Activated T-cell treated with anti-CD3 and anti-CD28 coated beads, Interleukin-2, amount 50 U/mL, for 1 hour (primary cell): Measurements from ENCODE around the gene PARP12.

Experiments
- DNase-seq: peaks from one replicate; pipeline ENCODE4 v3.0.0-alpha.2; 2020

PARP12 gene

DNA sequence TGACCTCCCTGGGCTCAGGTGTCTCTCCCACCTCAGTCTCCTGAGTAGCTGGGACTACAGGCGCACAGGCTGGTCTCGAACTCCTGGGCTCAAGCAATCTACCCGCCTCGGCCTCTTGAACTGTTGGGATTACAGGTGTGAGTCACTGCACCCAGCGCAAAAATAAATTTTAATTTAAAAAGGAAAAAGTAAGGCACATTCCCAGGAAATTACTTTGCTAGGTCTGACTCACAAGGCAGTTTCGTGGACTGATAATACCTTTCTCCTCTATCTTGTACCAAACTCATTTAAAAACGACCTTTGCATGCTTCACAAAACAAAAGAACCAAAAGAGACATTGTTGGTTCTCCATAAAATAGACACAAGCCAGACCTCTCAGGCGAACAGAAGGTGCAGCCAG is 29.7 kb downstream of the PARP12 start:
- DNase-seq = no peak

DNA sequence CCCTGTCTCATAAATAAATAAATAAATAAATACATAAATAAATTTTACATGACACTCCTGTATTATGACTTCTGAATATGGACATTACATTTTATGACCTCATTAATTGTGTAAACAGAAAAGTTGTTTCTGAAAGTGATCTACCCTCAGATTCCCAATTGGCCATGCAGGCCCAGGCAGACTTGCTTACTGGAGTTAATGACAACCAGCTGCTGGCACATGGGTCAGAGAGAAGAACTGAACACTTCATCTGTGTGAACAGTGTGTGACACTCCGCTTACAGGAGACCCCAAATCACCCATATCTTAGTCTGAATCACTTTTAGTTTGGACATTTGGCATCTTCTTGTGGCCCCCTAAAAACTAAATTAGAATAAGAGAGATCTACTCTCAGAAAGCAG is 31.4 kb downstream of the PARP12 start:
- no peak for DNase-seq

DNA sequence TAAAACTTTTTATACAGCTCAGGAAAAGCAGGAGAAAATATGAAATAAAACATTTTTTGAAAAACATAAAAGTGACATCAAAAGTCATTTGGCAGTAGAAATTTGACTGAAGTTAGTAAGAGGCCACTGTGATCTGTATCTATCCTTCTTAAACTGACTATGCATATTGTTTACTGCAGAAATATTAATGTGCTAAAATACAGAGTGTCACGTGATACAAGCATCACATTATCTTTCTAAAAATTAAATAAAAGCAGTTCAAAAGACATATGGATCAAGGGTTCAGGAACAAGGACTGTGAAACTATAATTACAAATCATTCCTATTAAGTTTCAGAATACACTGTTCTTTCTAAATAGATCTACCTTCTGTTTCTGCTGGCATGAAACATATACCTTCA is 33.7 kb downstream of the PARP12 start:
- DNase-seq = no peak

DNA sequence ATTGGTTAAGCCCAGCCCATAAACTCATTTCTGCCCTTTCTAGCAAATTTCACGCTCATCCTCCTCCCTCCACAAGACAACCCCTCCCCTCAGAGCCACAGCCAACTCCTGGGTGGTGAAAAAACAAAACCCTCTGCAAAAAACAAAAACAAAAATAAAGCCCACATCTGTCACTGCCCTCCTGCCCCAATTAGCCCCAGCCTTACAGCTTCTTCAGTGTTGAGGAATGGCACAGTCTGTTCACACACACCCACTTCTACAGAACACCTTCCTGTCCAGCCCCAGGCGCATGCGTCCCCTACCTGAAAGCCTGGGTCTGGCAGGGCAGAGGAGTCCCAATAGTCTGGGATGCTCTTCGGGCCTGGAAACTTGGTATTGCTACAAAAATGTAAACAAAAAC is 34.4 kb downstream of the PARP12 start:
- DNase-seq = no peak

GRCh38 chr7:140027858-140028257 is 34.9 kb downstream of the PARP12 start:
- no peak for DNase-seq

DNA sequence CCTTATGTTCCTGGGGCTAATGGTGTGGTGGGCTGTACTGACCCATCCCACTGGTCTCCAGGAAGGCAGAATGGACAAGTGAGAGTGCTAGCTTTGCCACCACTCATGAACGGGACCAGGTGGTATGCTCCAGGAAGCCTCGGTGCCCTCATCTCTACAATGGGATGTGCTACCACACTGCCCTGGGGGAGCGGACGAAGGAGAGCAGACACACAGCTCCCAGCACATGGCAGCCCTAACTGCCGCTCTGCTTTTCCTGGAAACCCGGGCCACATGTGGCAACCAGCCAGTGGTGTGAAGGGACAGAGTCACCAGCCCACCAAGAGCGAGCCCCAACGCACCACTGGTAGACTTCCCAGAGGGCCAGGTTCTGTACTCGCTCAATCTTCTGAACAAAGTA is 35.8 kb downstream of the PARP12 start:
- no peak for DNase-seq

DNA sequence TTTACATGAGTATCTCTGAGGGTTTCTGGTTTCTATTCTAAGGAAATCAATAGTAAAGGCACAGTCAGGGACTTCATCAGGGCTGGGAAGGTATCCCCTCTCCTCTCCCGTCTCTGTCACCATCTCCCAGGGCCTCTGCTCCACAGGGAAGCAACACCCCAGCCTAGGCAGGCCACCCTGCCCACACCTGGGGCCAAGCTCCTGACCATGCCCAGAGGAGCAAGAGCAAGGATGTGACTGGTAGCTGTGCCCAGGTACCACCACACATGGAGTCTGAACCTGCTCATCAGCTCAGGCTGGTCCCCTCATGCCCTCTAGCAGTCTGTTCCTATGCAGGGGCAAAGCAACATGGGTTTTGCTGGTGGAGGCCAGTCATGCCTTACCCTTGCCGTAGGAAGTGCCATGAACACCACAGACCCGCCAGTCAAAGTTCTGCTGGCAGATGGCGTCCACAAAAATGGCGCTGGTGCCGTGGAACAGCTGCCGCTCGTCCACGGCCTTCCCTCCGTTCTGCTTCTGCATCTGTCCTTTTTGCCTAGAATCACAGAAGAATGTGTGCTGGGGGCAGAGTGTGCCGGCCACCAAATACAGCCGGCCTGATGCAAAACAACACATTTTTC is 36.8 kb downstream of the PARP12 start:
- DNase-seq = no peak

DNA sequence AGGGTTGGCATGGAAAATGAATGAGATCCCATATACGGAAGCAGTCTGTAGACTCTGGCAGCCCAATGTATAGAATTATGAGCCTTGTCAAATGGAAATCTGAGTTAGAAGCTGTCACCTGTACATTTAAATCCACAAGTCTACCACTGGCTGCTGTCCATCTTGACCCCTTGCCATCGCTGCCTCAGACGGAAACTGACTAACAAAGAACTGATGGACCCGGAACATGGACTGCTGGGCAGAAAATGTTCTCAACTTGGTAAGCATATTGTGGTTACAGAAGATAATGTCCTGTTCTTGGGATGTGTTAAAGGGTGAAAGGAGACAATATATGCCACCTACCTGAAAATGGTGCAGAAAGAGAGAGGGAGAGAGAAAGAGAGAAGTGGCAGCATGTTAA is 37.5 kb downstream of the PARP12 start:
- DNase-seq = no peak

DNA sequence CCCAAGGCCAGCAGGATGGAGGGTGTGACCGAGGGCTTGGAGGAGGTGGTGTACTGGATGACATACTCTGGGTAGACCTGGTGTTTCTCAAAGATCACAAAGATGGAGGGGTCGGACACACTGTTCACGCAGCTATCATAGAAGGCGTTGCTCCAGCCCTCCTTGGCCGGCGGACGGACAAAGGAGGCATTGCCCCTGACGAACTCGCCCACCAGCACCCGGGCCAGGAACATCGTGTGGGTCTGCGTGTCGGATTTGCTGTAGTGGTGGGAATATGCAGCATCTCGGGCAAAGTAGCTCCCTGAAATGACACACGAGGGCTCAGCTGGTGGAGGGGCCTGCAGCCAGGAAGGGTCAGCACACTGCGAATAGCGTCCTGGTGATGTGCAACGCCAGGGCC is 38.2 kb downstream of the PARP12 start:
- no peak for DNase-seq

DNA sequence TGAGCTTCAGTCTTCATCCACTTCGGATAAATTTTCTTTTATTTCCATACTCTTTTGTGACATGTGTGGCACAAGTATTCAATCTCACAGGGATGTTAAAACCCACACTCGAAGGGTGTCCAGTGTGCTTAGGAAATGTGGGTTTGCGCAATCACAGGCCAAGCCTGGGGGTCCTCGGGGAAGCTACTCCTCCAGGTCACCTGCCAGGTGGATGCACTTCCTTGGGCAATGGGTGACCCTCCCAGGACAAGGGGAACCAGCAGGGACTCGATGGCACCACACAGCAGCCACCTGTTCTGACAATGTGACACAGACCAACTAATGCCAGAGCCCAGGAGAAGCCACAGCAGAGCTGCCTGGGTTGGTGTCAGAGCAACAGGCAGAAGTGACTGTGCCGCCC is 39.0 kb downstream of the PARP12 start:
- DNase-seq = no peak

- no peak for DNase-seq
These were observed 40.1 kb downstream of the PARP12 start for GRCh38 chr7:140022582-140023211.

GRCh38 chr7:140021603-140022002 is 41.1 kb downstream of the PARP12 start:
- no peak for DNase-seq

DNA sequence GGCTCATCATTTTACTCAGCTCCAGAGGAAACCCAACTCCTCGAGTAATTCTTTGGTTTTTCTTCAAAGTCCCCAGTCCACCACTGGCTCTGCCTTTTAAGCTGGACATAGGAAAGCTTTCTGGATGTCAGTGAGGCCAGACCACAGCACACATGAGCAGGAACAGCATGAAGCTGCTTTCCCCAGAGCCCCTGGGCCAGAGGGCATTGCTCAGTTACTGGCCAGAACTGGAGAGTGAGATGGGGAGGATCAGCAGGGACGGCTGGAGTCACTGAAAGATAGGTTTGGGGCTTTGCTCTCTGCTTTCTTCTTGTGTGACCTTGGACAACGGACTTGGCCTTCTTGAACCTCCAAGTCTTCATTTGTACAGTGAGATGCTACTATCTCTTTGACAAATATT is 43.1 kb downstream of the PARP12 start:
- no peak for DNase-seq

- no peak for DNase-seq
These were observed 43.6 kb downstream of the PARP12 start for GRCh38 chr7:140019172-140019571.

- no peak for DNase-seq
These were observed 44.4 kb downstream of the PARP12 start for GRCh38 chr7:140018125-140019043.

- DNase-seq = no peak
These were observed 45.2 kb downstream of the PARP12 start for GRCh38 chr7:140017543-140017942.

GRCh38 chr7:140017034-140017433 is 45.7 kb downstream of the PARP12 start:
- no peak for DNase-seq

DNA sequence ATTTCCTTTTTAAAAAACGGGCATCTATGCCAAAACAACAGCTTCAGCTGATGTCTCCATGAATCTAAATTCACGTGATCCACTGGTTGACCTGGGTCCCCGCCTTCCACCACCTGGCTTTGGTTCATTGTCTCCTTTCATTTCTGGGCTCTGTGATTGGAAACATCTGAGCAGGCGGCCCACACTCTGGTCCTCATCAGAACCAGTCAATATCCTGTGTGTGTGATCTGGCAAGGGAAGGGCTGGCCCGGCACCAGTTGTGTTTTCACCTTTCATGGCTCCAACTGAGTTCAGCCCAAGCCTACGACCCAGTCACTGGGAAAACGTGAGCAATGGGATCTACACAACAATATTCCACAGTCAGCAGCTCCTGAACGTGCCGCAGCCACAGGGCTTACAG is 46.2 kb downstream of the PARP12 start:
- DNase-seq = no peak

DNA sequence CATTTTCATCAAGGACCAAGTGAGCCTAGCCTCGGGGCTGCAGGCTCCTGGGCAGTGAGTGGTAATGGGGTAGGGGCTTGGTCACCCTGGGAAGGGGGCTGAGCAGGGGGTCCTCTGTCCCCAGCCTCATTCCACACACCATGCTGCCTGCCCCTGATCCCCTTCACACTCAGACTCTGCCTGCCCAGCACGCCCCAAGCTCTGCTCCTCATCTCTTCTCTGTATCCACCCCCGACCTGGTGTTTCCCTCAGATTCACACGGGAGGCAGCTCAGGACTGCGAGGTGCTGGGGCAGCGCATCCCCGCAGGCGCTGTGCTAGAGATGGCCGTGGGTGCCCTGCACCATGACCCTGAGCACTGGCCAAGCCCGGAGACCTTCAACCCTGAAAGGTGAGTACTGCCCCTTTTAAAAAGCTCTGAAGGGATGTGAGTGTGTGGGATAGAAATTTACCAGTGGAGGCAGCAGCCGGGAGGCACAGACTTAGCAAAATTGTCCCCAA is 47.2 kb downstream of the PARP12 start:
- no peak for DNase-seq

GRCh38 chr7:140014123-140014522 is 48.6 kb downstream of the PARP12 start:
- no peak for DNase-seq

DNA sequence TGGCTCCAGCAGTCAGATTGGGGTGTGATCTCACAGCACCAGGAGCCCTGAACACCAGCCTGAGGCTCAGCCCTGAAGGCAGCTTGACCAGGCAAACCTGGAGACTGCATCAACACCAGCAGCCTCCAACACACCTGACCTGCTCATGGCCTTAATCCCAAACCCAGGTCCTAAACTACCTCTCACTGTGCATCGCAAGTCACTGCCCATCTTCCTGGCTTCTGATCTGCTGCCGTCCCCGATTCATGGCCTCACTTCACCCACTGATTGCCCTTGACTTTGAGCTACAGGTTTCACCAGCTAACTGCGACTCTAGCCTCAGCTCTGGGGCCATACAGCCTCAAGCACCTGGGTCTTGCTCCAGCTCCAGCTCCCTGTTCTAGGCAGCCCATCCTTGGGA is 49.1 kb downstream of the PARP12 start:
- no peak for DNase-seq

DNA sequence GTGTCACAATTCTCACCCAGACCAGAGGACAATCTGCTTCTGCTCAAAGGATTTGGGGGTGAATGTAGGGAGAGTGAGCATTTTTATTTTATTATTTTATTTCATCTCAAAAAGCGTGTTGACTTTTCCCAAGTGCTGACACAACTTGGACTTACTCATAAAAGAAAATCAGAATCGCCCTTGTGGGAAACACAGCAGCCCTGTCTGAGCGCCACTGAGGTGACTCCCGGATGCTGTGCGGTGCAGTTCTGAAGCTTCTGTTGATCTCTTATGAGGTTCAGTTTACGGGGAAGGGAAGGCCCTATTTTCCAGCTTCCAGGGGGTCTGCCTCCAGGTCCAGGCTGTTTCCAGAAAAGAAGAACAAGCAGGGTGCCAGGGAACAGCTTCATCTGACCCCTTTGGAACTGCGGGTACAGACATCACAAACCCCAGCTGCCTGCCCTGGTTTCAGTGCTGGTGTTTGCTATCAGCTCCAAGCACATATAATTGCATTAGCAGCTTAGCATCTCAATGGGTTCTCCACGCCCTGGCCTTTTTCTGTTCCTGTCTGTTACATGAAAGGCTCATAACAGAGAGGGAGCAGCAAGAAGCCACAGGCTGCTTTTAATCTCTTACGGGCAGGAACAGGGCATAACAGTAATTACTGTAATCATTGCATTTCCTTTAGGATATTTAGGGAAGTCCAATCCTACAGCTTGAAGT is 52.4 kb downstream of the PARP12 start:
- no peak for DNase-seq

- no peak for DNase-seq
These were observed 53.0 kb downstream of the PARP12 start for GRCh38 chr7:140009735-140010134.
